OCI-LY7 (cell line): ENCODE data around the gene PLCB1. TPM values are rescaled to one million over a fixed set of nuclear protein-coding genes. Genes with fewer than 3 reads are reported as not detected.

Experiments used
- BruUV-seq: library from RNA; stranded (reverse); fragments of 400-500 nt; replicated peaks from 2 replicates; lab custom pipeline; 2021; lab: Mats Ljungman, UMichigan
- CTCF ChIA-PET: fragments of 300-600 bp; sonication (Branson Sonifier 250); formaldehyde crosslinking; loops from one replicate; lab custom pipeline; 2022; ENCODE audit warnings: antibody characterized with exemption; ENCODE audit not compliant: unreplicated experiment; lab: Charles Lee
- POLR2A ChIA-PET: fragments of 300-600 bp; sonication (Branson Sonifier 250); formaldehyde crosslinking; loops from one replicate; lab custom pipeline; 2022; ENCODE audit warnings: antibody characterized with exemption; lab: Charles Lee
- DNase-seq: peaks from one replicate; pipeline ENCODE4 v3.0.0-alpha.2; 2015; ENCODE audit warnings: low spot score
- H2AFZ ChIP-seq: fragments of 200-600 bp; sonication (generic), shearing (Covaris generic); 2 replicates; pipeline ENCODE4 v1.6.1; 2014; ENCODE audit warnings: mild to moderate bottlenecking, antibody characterized with exemption, low read length, moderate library complexity
- H3K27ac ChIP-seq: fragments of 200-600 bp; sonication (generic); 2 replicates; pipeline ENCODE4 v1.5.1; 2014; ENCODE audit warnings: mixed run types, low read depth, mild to moderate bottlenecking, moderate library complexity, low read length, inconsistent platforms; ENCODE audit not compliant: poor library complexity, severe bottlenecking
- H3K36me3 ChIP-seq: fragments of 200-600 bp; sonication (generic); 2 replicates; pipeline ENCODE4 v1.6.1; 2014; ENCODE audit warnings: mild to moderate bottlenecking, antibody characterized with exemption, low read length, moderate library complexity, mixed read lengths; ENCODE audit not compliant: insufficient read depth
- H3K4me1 ChIP-seq: fragments of 200-600 bp; sonication (generic); 2 replicates; pipeline ENCODE4 v1.5.1; 2014; ENCODE audit warnings: mild to moderate bottlenecking, low read length; ENCODE audit not compliant: insufficient read depth, poor library complexity, severe bottlenecking
- H3K4me2 ChIP-seq: fragments of 200-600 bp; sonication (generic); 2 replicates; pipeline ENCODE4 v1.6.1; 2014; ENCODE audit warnings: mild to moderate bottlenecking, low read length
- H3K4me3 ChIP-seq: fragments of 200-600 bp; sonication (generic); 2 replicates; pipeline ENCODE4 v1.5.1; 2014; ENCODE audit warnings: mild to moderate bottlenecking, low read depth, low read length; ENCODE audit not compliant: poor library complexity, severe bottlenecking
- H3K79me2 ChIP-seq: fragments of 200-600 bp; sonication (generic); 2 replicates; pipeline ENCODE4 v1.6.1; 2016; ENCODE audit warnings: low read depth, mild to moderate bottlenecking, low read length, moderate library complexity, mixed read lengths; ENCODE audit not compliant: insufficient read depth
- H3K9me2 ChIP-seq: fragments of 200-600 bp; sonication (generic); 2 replicates; pipeline ENCODE4 v1.6.1; 2016; ENCODE audit warnings: mild to moderate bottlenecking, low read length, mixed read lengths; ENCODE audit not compliant: insufficient read depth
- H3K9me3 ChIP-seq: fragments of 200-600 bp; sonication (generic); 2 replicates; pipeline ENCODE4 v1.6.1; 2014; ENCODE audit warnings: mild to moderate bottlenecking, mixed run types, low read length, mixed read lengths
- H4K20me1 ChIP-seq: fragments of 200-600 bp; sonication (generic); 2 replicates; pipeline ENCODE4 v1.6.1; 2014; ENCODE audit warnings: mild to moderate bottlenecking, antibody characterized with exemption, low read length, moderate library complexity, mixed read lengths; ENCODE audit not compliant: insufficient read depth
- CTCF ChIP-seq: fragments of 200-600 bp; sonication (generic); conservative IDR thresholded peaks from 2 replicates; pipeline ENCODE4 v1.5.1; 2014; ENCODE audit warnings: mild to moderate bottlenecking, antibody characterized with exemption, low read length, moderate library complexity, mixed read lengths
- EZH2phosphoT487 ChIP-seq: fragments of 200-600 bp; sonication (generic); IDR thresholded peaks from 2 replicates; pipeline ENCODE4 v1.6.1; 2018; ENCODE audit warnings: low read depth, borderline replicate concordance, mild to moderate bottlenecking, mixed run types, antibody characterized with exemption, low read length, moderate library complexity, mixed read lengths
- intact Hi-C: fragments of 100-400 bp; cut with micrococcal nuclease; formaldehyde crosslinking; loops from one replicate; pipeline ENCODE4 v1.10.0; 2022; ENCODE audit not compliant: unreplicated experiment
- total RNA-seq, 2 experiments: library from RNA; depleted of rRNA in 1 of 2; stranded (reverse); fragments of >200 nt in 1 of 2; shearing (Covaris generic) in 1 of 2; gene quantifications; 2 replicates each; pipeline ENCODE4 v1.2.3, GENCODE V29; 2014 to 2022

The PLCB1 gene
- total RNA-seq, 2 experiments from 2014 or later: 14.6 to 30.5 TPM

DNA sequence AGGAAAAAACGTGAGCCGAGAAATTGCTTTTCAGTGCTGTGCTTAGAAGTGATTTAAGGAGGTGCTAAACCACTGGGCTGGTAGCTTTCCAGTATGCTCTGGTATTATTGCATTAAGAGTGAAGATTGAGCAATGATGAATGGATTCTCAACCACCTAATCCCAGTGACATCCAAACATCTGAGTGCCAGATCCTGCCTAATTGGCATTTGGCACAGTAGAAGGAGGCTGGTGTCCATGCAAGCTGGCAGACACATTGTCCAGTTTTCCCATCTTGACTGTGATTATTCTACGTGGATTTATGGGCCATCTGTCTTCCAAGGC, 538.8 kb downstream of the PLCB1 start:
- intact Hi-C loops: no loop called here
- Histone ChIP-seq H3K27ac (no peak overlapping the region), H3K9me3 (no peaks in the 10 kb centered on the region), H3K4me1 (no peaks in the 10 kb centered on the region), H3K79me2 (no peaks in the 10 kb centered on the region), H4K20me1 (no peaks in the 10 kb centered on the region), H3K36me3 (no peaks in the 10 kb centered on the region), H3K9me2 (no peaks in the 10 kb centered on the region), H3K4me2 (no peak overlapping the region), H3K4me3 (no peak overlapping the region), H2AFZ (no peak overlapping the region)
- TF ChIP-seq EZH2phosphoT487 (no peak), CTCF (no peak)
- DNase-seq: no peak
- POLR2A ChIA-PET: interaction anchor here (1.3 to 2.6 kb wide), 2 partner anchors 9 to 15 kb away, joined by 3 to 10 read pairs; no protein-coding TSS in a partner anchor
- CTCF ChIA-PET: no interaction called here
- BruUV-seq: no TSS peak

DNA sequence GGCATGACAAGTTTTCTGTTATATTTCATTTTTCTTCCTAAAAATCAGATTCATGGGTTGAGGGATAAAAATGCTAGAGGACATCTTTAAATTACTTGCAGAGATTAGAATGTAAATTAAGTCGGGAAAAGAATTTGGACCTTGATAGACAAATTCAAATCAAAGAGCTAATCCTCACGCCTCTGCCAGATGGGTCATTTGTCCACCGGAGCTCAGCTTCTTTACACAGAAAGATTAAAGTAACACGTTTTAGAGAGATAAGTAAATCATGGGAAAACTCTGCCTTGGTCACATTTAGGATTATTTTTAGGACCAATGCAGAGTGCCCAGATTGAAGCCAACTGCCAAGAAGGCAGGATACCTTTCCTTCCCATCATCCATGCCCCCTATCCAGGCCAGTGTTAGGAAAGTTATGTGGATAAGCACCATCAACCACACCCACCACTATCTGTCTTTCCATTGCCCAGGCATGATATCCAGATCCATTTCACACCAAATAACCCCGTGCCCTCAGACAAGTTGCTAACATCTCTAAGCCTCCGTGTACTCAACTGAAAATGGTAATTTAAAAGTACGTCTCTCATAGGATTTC, 539.4 kb downstream of the PLCB1 start:
- Histone ChIP-seq H4K20me1 (no peaks in the 10 kb centered on the region), H2AFZ (no peak overlapping the region), H3K27ac (no peak overlapping the region), H3K9me2 (no peaks in the 10 kb centered on the region), H3K9me3 (no peaks in the 10 kb centered on the region), H3K4me3 (no peak overlapping the region), H3K79me2 (no peaks in the 10 kb centered on the region), H3K4me2 (no peak overlapping the region), H3K36me3 (no peaks in the 10 kb centered on the region), H3K4me1 (no peaks in the 10 kb centered on the region)
- BruUV-seq: no TSS peak
- TF ChIP-seq CTCF: no peak
- no peak for TF ChIP-seq EZH2phosphoT487
- DNase-seq: no peak
- ChIA-PET CTCF (no interaction called here), POLR2A (interaction anchor here (2.6 kb wide), 1 partner anchor 8 kb away, joined by 10 read pairs; no protein-coding TSS in a partner anchor)
- intact Hi-C loops: no loop called here

GRCh38 chr20:8673116-8673515, 541.0 kb downstream of the PLCB1 start:
- Histone ChIP-seq H3K4me1 (no peaks in the 10 kb centered on the region), H3K36me3 (no peaks in the 10 kb centered on the region), H3K4me3 (no peak overlapping the region), H3K9me3 (no peaks in the 10 kb centered on the region), H4K20me1 (no peaks in the 10 kb centered on the region), H2AFZ (no peak overlapping the region), H3K27ac (no peak overlapping the region), H3K4me2 (no peak overlapping the region), H3K9me2 (no peaks in the 10 kb centered on the region), H3K79me2 (no peaks in the 10 kb centered on the region)
- ChIA-PET POLR2A (no interaction called here), CTCF (no interaction called here)
- no peak for DNase-seq
- intact Hi-C loops: no loop called here
- no TSS peak for BruUV-seq
- no peak for TF ChIP-seq CTCF
- no peak for TF ChIP-seq EZH2phosphoT487
